ENCODE results near the gene MPV17. TPM values are rescaled to one million over a fixed set of nuclear protein-coding genes. Genes with fewer than 3 reads are reported as not detected.

The MPV17 gene
- total RNA-seq, 1 experiment from 2014 or later = 59.4 TPM

DNA sequence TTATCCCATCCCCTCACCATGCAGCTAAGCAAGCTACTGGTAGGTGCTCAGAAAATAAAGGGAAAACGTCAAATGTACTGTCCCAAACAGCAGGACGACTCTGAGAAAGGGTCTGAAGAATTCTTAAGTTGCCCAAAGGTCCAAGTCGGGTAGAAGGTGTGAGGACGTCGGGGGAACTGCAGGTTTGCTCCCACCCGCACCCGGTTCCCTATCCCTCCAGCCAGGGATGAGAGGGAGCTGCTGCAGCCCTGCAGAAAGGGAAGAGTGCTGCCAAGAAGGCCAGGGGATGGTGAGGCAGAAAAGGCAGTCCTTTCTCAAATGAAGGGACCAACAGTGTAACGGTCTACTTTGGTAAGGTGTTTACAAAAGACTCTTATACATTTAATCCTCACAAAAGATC lies 7.8 kb downstream of the MPV17 start:
- Histone ChIP-seq H2BK20ac (ENCODE audit: low read depth, low read length, poor library complexity, severe bottlenecking) (no peak overlapping the region), H3K23me2 (ENCODE audit: insufficient read length, low read depth, low read length, poor library complexity, severe bottlenecking) (no peaks in the 10 kb centered on the region), H2AK5ac (ENCODE audit: insufficient read length, low read length) (no peak overlapping the region), H3K79me2 (ENCODE audit: insufficient read depth, low read length) (no peaks in the 10 kb centered on the region), H3K4me2 (ENCODE audit: insufficient read depth, insufficient read length, low read length) (no peak overlapping the region), H3K14ac (ENCODE audit: insufficient read depth, low read length) (no peak overlapping the region), H2BK5ac (ENCODE audit: insufficient read length, low read length) (no peak overlapping the region), H3K23ac (ENCODE audit: insufficient read length, low read depth, low read length) (no peak overlapping the region), H3K56ac (ENCODE audit: insufficient read length, low read depth, low read length) (no peak overlapping the region), H4K91ac (ENCODE audit: insufficient read length, low read depth, low read length) (no peak overlapping the region), H2BK15ac (ENCODE audit: low read depth, low read length) (no peak overlapping the region), H4K5ac (ENCODE audit: insufficient read length, low read depth, low read length) (no peak overlapping the region), H4K8ac (replicated peaks; ENCODE audit: insufficient read length, low read depth, low read length) (no peak overlapping the region), H3T11ph (ENCODE audit: low read length) (no peak overlapping the region), H2AFZ (ENCODE audit: low read length) (no peak overlapping the region), H3K27me3 (ENCODE audit: insufficient read depth, low read length) (no peaks in the 10 kb centered on the region), H3K9me3 (ENCODE audit: control insufficient read depth, low read depth, low read length) (no peaks in the 10 kb centered on the region), H3K4me1 (ENCODE audit: insufficient read depth, low read length) (peaks cover 6% of the 10 kb centered on the region; the same call in 1 of the 2 replicates), H3K4ac (ENCODE audit: low read depth, low read length) (no peak overlapping the region), H3K27ac (ENCODE audit: insufficient read length, low read depth, low read length) (no peak overlapping the region), H2BK120ac (ENCODE audit: low read depth, low read length, poor library complexity, severe bottlenecking) (no peak overlapping the region), H2BK12ac (ENCODE audit: insufficient read length, low read depth, low read length) (no peak overlapping the region), H3K9ac (ENCODE audit: extremely low read depth, insufficient read length, low read length) (no peak overlapping the region), H4K20me1 (ENCODE audit: control insufficient read depth, insufficient read depth, insufficient read length) (no peaks in the 10 kb centered on the region), H3K18ac (ENCODE audit: insufficient read length, low read depth, low read length) (no peak overlapping the region), H3K79me1 (ENCODE audit: insufficient read depth, low read depth, low read length, poor library complexity, severe bottlenecking) (no peaks in the 10 kb centered on the region)
- H3K4me1 Mint-ChIP-seq = peaks cover 8 to 9% of the 10 kb centered on the region in 2 experiments; a peak in 3 of 4 replicates
- TF ChIP-seq, protein P1, sequence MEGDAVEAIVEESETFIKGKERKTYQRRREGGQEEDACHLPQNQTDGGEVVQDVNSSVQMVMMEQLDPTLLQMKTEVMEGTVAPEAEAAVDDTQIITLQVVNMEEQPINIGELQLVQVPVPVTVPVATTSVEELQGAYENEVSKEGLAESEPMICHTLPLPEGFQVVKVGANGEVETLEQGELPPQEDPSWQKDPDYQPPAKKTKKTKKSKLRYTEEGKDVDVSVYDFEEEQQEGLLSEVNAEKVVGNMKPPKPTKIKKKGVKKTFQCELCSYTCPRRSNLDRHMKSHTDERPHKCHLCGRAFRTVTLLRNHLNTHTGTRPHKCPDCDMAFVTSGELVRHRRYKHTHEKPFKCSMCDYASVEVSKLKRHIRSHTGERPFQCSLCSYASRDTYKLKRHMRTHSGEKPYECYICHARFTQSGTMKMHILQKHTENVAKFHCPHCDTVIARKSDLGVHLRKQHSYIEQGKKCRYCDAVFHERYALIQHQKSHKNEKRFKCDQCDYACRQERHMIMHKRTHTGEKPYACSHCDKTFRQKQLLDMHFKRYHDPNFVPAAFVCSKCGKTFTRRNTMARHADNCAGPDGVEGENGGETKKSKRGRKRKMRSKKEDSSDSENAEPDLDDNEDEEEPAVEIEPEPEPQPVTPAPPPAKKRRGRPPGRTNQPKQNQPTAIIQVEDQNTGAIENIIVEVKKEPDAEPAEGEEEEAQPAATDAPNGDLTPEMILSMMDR (conservative IDR thresholded peaks at IDR 0.05) = no peak
- peaks cover 0 to 5% (median 5%) of the 10 kb centered on the region in 3 experiments; a peak in 4 of 7 replicates for H3K36me3 Mint-ChIP-seq (ENCODE audit: insufficient read depth in 1 of 3, low read depth in 3 of 3)
- no peak overlapping the region for H3K4me3 Mint-ChIP-seq
- no peaks in the 10 kb centered on the region for H3K9me3 Mint-ChIP-seq
- no peaks in the 10 kb centered on the region; the same call in none of the 2 replicates for H3K27me3 Mint-ChIP-seq (ENCODE audit: low read depth)
- DNase-seq = no peak
- H3K27ac Mint-ChIP-seq = no peak overlapping the region; a peak in 1 of 7 replicates
- WGBS (ENCODE audit: extremely low coverage, insufficient read length, low lambda C conversion rate) = no CpG with 5 or more reads among the region's 8 CpGs
